Fibroblast of skin of right biceps (primary cell): Measurements from ENCODE around the gene NHSL2.

Experiments
- DNase-seq: peaks from one replicate; pipeline ENCODE4 v3.0.0-alpha.2; 2013

The NHSL2 gene

GRCh38 chrX:72020788-72021187, 110.1 kb downstream of the NHSL2 start:
- no peak for DNase-seq

GRCh38 chrX:72021975-72022374, 111.3 kb downstream of the NHSL2 start:
- no peak for DNase-seq

GRCh38 chrX:72023071-72023470, 112.4 kb downstream of the NHSL2 start:
- no peak for DNase-seq

- no peak for DNase-seq
Measured at GRCh38 chrX:72025236-72025770, 114.7 kb downstream of the NHSL2 start.

- no peak for DNase-seq
Measured at GRCh38 chrX:72026341-72027023, 115.8 kb downstream of the NHSL2 start.

- no peak for DNase-seq
Measured at GRCh38 chrX:72027024-72027913, 116.6 kb downstream of the NHSL2 start.

- DNase-seq, result no peak
Measured at GRCh38 chrX:72027914-72028307, 117.3 kb downstream of the NHSL2 start.

- DNase-seq, result no peak
Measured at GRCh38 chrX:72028701-72029470, 118.2 kb downstream of the NHSL2 start.

GRCh38 chrX:72029483-72030411, 119.1 kb downstream of the NHSL2 start:
- peak; percentile 94 for DNase-seq

GRCh38 chrX:72030431-72030830, 119.8 kb downstream of the NHSL2 start:
- DNase-seq, result no peak

GRCh38 chrX:72031118-72031517, 120.5 kb downstream of the NHSL2 start:
- DNase-seq, result no peak

- DNase-seq, result no peak
Measured at GRCh38 chrX:72031634-72032033, 121.0 kb downstream of the NHSL2 start.

- no peak for DNase-seq
Measured at GRCh38 chrX:72037601-72038000, 127.0 kb downstream of the NHSL2 start.

GRCh38 chrX:72038016-72038415, 127.4 kb downstream of the NHSL2 start:
- DNase-seq, result no peak

- no peak for DNase-seq
Measured at GRCh38 chrX:72038868-72039267, 128.2 kb downstream of the NHSL2 start.

- no peak for DNase-seq
Measured at GRCh38 chrX:72040506-72040905, 129.9 kb downstream of the NHSL2 start.

- DNase-seq, result no peak
Measured at GRCh38 chrX:72041176-72041575, 130.5 kb downstream of the NHSL2 start.

- DNase-seq, result no peak
Measured at GRCh38 chrX:72041871-72042851, 131.5 kb downstream of the NHSL2 start.

GRCh38 chrX:72042852-72043248, 132.2 kb downstream of the NHSL2 start:
- DNase-seq, result no peak

- DNase-seq, result no peak
Measured at GRCh38 chrX:72043636-72044035, 133.0 kb downstream of the NHSL2 start.

GRCh38 chrX:72045141-72045540, 134.5 kb downstream of the NHSL2 start:
- DNase-seq, result no peak
